ENCODE results near the gene OXNAD1. TPM values are rescaled to one million over a fixed set of nuclear protein-coding genes. Genes with fewer than 3 reads are reported as not detected.

The OXNAD1 gene
- total RNA-seq, 1 donor, result 15.7 TPM

DNA sequence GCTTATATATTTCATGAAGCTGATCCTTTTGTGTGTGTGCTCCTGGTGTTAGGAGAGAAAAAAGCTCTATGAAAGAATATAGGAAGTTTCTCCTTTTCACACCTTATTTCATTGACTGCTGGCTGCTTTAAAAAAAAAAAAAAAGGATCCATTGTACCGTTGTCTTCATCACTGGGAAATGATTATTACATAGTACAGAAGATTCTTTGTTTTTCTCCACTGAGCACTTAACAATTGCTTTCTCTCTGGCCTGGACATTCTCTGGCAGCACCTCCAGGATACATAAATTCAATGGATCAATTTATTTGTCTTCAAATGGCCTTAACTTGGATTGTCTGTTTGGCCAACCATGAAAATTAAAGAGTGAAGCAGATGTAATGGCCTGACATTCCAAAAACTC lies 37.4 kb upstream of the OXNAD1 start:
- no peak for TF ChIP-seq CTCF (IDR thresholded peaks at IDR 0.05; ENCODE audit: insufficient read depth, low read length)
- no peak overlapping the region for H3K4me3 ChIP-seq (ENCODE audit: low read depth, low read length)
- DNase-seq (ENCODE audit: low read depth), result no peak

- H3K4me3 ChIP-seq (ENCODE audit: low read depth, low read length), result no peak overlapping the region
- TF ChIP-seq CTCF (IDR thresholded peaks at IDR 0.05; ENCODE audit: insufficient read depth, low read length), result no peak
- DNase-seq (ENCODE audit: low read depth), result no peak
Measured at GRCh38 chr3:16229681-16230080, 35.3 kb upstream of the OXNAD1 start.

GRCh38 chr3:16231983-16232382 lies 33.0 kb upstream of the OXNAD1 start:
- no peak for DNase-seq (ENCODE audit: low read depth)
- no peak for TF ChIP-seq CTCF (IDR thresholded peaks at IDR 0.05; ENCODE audit: insufficient read depth, low read length)
- H3K4me3 ChIP-seq (ENCODE audit: low read depth, low read length), result no peak overlapping the region

DNA sequence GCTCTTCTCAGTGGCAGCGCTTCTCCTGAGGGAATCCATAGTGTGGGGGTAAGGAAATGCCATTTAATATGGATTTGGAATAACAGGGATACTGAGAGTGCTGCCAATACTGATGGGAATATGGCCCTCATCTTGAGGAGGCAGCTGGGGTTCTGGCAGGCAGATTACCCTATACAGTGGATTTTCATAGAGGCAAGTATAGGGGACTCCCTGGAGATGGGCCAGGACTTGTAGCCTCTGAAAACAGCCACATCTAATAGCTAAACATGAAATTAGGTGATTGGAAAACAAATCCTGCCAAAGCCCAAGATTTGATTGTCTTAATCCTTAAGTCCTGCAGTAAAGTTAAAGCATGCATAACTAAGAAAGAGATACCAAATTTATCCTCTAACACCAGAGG lies 31.2 kb upstream of the OXNAD1 start:
- H3K4me3 ChIP-seq (ENCODE audit: low read depth, low read length), result no peak overlapping the region
- DNase-seq (ENCODE audit: low read depth), result no peak
- TF ChIP-seq CTCF (IDR thresholded peaks at IDR 0.05; ENCODE audit: insufficient read depth, low read length), result no peak

- DNase-seq (ENCODE audit: low read depth), result no peak
Measured at GRCh38 chr3:16234281-16234680, 30.7 kb upstream of the OXNAD1 start.

GRCh38 chr3:16236030-16236639 lies 28.9 kb upstream of the OXNAD1 start:
- no peak for TF ChIP-seq CTCF (IDR thresholded peaks at IDR 0.05; ENCODE audit: insufficient read depth, low read length)
- H3K4me3 ChIP-seq (ENCODE audit: low read depth, low read length), result no peak overlapping the region
- DNase-seq (ENCODE audit: low read depth), result no peak

More at GRCh38 chr3:16234281-16234680, 30.7 kb upstream of the OXNAD1 start:
- no peak for TF ChIP-seq CTCF (IDR thresholded peaks at IDR 0.05; ENCODE audit: insufficient read depth, low read length)
- no peak overlapping the region for H3K4me3 ChIP-seq (ENCODE audit: low read depth, low read length)

DNA sequence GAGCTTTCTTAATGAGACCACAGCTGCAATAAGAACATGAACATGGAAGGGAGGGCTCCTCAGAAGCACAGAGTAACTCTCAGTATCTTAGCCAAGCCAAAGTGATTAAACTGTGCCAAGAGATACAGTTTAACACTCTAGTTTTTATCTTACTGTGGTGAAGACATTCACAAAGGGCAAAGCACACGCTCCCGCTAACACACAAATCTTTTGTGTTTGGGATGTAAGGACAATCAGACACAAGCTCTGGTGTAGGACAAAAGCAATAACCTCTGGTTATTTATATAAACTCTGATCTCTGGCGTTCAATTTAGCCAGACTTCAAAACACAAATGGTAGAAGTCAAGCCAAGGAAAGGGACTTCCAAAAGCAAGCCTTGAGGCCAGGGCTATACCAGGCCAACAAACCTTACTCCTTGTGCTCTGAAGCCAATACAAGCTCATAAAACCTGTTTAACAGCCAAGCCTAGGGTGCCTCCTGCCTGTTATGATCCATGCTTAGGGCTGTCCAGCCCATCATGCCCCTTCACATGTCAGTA lies 28.1 kb upstream of the OXNAD1 start:
- H3K4me3 ChIP-seq (ENCODE audit: low read depth, low read length), result no peak overlapping the region
- no peak for TF ChIP-seq CTCF (IDR thresholded peaks at IDR 0.05; ENCODE audit: insufficient read depth, low read length)
- DNase-seq (ENCODE audit: low read depth), result peak; percentile 90

Measured in fibroblast of the aortic adventitia (primary cell).